ENCODE data around the gene UVRAG. TPM values are rescaled to one million over a fixed set of nuclear protein-coding genes. Genes with fewer than 3 reads are reported as not detected.

The UVRAG gene
- total RNA-seq, 1 experiment from 2014 or later: 13.0 TPM

DNA sequence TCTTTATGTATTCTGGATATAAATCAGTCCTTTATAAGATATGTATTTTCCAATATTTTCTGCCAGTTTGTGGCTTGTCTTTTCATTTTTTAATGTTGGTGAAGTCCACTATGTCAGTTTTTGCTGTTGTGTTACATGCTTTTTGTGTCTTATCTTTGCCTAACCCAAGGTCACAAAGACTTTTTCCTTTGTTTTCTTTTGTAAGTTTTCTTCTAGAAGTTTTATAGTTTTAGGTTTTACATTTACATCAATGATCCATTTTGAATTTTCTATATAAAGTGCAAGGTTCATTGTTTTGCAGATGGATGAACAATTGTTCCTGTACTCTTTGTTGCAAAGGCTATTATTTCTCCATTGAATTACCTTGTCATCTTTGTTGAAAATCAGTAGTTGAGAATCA lies 69.3 kb downstream of the UVRAG start:
- H3K4me1 ChIP-seq (ENCODE audit: insufficient read depth, low read length): no peaks in the 10 kb centered on the region
- no peak overlapping the region for H2AFZ ChIP-seq (ENCODE audit: low read length)
- H3K27ac ChIP-seq (ENCODE audit: low read length): no peak overlapping the region
- no peaks in the 10 kb centered on the region for H3K9me3 ChIP-seq (ENCODE audit: low read length)
- DNase-seq: no peak
- H3F3A ChIP-seq (ENCODE audit: low read length, unreplicated experiment): no peaks in the 10 kb centered on the region
- H3K79me2 ChIP-seq (ENCODE audit: low read length): no peaks in the 10 kb centered on the region
- TF ChIP-seq, protein P1, sequence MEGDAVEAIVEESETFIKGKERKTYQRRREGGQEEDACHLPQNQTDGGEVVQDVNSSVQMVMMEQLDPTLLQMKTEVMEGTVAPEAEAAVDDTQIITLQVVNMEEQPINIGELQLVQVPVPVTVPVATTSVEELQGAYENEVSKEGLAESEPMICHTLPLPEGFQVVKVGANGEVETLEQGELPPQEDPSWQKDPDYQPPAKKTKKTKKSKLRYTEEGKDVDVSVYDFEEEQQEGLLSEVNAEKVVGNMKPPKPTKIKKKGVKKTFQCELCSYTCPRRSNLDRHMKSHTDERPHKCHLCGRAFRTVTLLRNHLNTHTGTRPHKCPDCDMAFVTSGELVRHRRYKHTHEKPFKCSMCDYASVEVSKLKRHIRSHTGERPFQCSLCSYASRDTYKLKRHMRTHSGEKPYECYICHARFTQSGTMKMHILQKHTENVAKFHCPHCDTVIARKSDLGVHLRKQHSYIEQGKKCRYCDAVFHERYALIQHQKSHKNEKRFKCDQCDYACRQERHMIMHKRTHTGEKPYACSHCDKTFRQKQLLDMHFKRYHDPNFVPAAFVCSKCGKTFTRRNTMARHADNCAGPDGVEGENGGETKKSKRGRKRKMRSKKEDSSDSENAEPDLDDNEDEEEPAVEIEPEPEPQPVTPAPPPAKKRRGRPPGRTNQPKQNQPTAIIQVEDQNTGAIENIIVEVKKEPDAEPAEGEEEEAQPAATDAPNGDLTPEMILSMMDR (conservative IDR thresholded peaks at IDR 0.05; ENCODE audit: low read depth, low read length): no peak
- no peak for TF ChIP-seq EZH2 (IDR thresholded peaks at IDR 0.05; ENCODE audit: low read length, unreplicated experiment)
- TF ChIP-seq EZH2phosphoT487 (IDR thresholded peaks at IDR 0.05; ENCODE audit: borderline replicate concordance, low read length): no peak
- ChIA-PET POLR2A (ENCODE audit: unreplicated experiment) (no interaction called here), CTCF (no interaction called here)
- ATAC-seq: no peak
- BruUV-seq (replicated peaks): no TSS peak
- intact Hi-C loops (cut with micrococcal nuclease): no loop called here
- 0 out of 2 replicates have a peak, but pooled peaks cover 1% of the 10 kb centered on the region for H4K20me1 ChIP-seq (ENCODE audit: low read length)
- no peaks in the 10 kb centered on the region for H3K36me3 ChIP-seq (ENCODE audit: low read depth, low read length)
- H3K4me2 ChIP-seq (ENCODE audit: low read length): no peak overlapping the region
- no peaks in the 10 kb centered on the region for H3K27me3 ChIP-seq (ENCODE audit: low read length)
- H3K9ac ChIP-seq (ENCODE audit: low read length): no peak overlapping the region
- no peaks in the 10 kb centered on the region for H3K9me2 ChIP-seq (replicated peaks; ENCODE audit: low read length)
- no peak overlapping the region for H3K4me3 ChIP-seq (ENCODE audit: low read length)

DNA sequence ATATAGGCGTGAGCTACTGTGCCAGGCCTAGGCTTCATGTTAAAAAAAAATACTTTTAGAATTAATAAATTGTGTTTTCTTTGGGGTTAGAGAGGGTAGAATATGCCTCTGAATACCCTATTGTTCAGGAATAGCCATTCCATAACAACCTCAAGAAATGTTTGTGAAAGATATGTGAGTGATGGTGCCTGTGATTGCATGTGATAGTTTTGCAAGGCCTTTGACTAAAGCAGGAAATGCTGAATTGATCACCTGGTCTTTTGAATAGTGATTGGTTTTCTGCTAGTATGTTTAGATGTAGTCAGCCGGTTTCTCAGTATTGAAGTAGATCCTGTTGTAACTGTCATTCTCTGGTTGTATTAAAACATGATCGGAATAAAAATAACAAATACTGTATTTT lies 73.4 kb downstream of the UVRAG start:
- Histone ChIP-seq H2AFZ (ENCODE audit: low read length) (no peak overlapping the region), H3K9me2 (replicated peaks; ENCODE audit: low read length) (no peaks in the 10 kb centered on the region), H3K36me3 (ENCODE audit: low read depth, low read length) (peaks cover 5% of the 10 kb centered on the region; the same call in 1 of the 2 replicates), H3K4me1 (ENCODE audit: insufficient read depth, low read length) (no peaks in the 10 kb centered on the region), H3K4me3 (ENCODE audit: low read length) (no peak overlapping the region), H3K9ac (ENCODE audit: low read length) (no peak overlapping the region), H3K27ac (ENCODE audit: low read length) (no peak overlapping the region), H3K4me2 (ENCODE audit: low read length) (no peak overlapping the region), H4K20me1 (ENCODE audit: low read length) (no peaks in the 10 kb centered on the region), H3K27me3 (ENCODE audit: low read length) (no peaks in the 10 kb centered on the region), H3F3A (ENCODE audit: low read length, unreplicated experiment) (no peaks in the 10 kb centered on the region), H3K9me3 (ENCODE audit: low read length) (no peaks in the 10 kb centered on the region), H3K79me2 (ENCODE audit: low read length) (no peaks in the 10 kb centered on the region)
- no peak for ATAC-seq
- DNase-seq: no peak
- no TSS peak for BruUV-seq (replicated peaks)
- intact Hi-C loops (cut with micrococcal nuclease): no loop called here
- TF ChIP-seq, protein P1 (conservative IDR thresholded peaks at IDR 0.05; ENCODE audit: low read depth, low read length): no peak
- no peak for TF ChIP-seq EZH2phosphoT487 (IDR thresholded peaks at IDR 0.05; ENCODE audit: borderline replicate concordance, low read length)
- no peak for TF ChIP-seq EZH2 (IDR thresholded peaks at IDR 0.05; ENCODE audit: low read length, unreplicated experiment)
- ChIA-PET CTCF (no interaction called here), POLR2A (ENCODE audit: unreplicated experiment) (no interaction called here)

DNA sequence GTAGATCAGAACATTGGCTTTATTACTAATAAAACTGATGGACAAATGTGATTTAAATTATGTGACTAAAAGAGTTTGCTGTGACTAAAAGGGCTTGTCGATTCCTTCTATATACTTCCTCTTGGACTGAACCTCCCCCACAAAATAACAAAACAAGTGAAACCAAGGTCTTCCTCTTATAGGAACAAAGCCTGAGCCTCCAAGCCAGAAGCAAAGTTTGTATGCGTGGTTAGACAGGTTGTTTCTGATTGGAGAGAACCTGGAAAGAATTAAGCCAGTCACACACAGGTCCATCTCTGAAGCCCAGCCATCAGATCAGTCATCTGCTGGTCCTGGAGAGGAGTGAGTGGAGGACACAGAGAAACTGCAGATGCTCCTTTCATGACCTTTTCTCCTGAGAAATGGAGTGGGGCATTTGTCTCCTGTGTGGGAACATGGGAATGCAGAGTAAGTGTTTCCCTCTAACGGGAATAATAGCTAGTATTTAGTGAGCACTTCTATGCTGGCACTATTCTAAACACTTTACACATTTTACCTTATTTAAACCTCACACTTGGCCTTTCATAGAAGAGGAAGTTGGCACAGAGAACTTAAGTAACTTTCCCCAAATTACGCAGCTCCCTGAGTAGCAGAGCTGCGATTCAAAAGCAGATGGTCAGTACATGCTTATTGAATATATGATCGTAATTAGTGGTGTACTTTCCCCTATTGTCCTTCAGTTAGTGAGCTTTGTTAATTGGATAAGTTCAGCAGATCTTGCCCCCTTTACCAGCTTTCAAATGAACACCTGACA lies 77.1 kb downstream of the UVRAG start:
- no TSS peak for BruUV-seq (replicated peaks)
- intact Hi-C loops (cut with micrococcal nuclease): no loop called here

More for the DNA sequence above, 77.1 kb downstream of the UVRAG start:
- POLR2A ChIA-PET (ENCODE audit: unreplicated experiment): no interaction called here
- ATAC-seq (no peak), DNase-seq (no peak)
- Histone ChIP-seq H3K9me3 (ENCODE audit: low read length) (no peaks in the 10 kb centered on the region), H3K27ac (ENCODE audit: low read length) (no peak overlapping the region), H3K9ac (ENCODE audit: low read length) (no peak overlapping the region), H3K4me1 (ENCODE audit: insufficient read depth, low read length) (no peaks in the 10 kb centered on the region), H2AFZ (ENCODE audit: low read length) (no peak overlapping the region), H3K4me3 (ENCODE audit: low read length) (no peak overlapping the region), H3K36me3 (ENCODE audit: low read depth, low read length) (peaks cover 5% of the 10 kb centered on the region; the same call in 1 of the 2 replicates), H3K4me2 (ENCODE audit: low read length) (no peak overlapping the region), H4K20me1 (ENCODE audit: low read length) (no peaks in the 10 kb centered on the region), H3K9me2 (replicated peaks; ENCODE audit: low read length) (no peaks in the 10 kb centered on the region), H3F3A (ENCODE audit: low read length, unreplicated experiment) (no peaks in the 10 kb centered on the region), H3K27me3 (ENCODE audit: low read length) (no peaks in the 10 kb centered on the region), H3K79me2 (ENCODE audit: low read length) (no peaks in the 10 kb centered on the region)
- CTCF ChIA-PET: interaction anchor here (0.6 kb wide), 1 partner anchor 266 kb away, joined by 3 read pairs; no protein-coding TSS in a partner anchor
- TF ChIP-seq EZH2 (IDR thresholded peaks at IDR 0.05; ENCODE audit: low read length, unreplicated experiment) (no peak), EZH2phosphoT487 (IDR thresholded peaks at IDR 0.05; ENCODE audit: borderline replicate concordance, low read length) (no peak)
- TF ChIP-seq, protein P1 (conservative IDR thresholded peaks at IDR 0.05; ENCODE audit: low read depth, low read length): no peak

All from PC-3 (cell line).